AG10803 (cell line): ENCODE data around the gene ITIH2.

Experiments used
- DNase-seq: peaks from one replicate; pipeline ENCODE4 v3.0.0; 2010; ENCODE audit warnings: low read depth
- H3K4me3 ChIP-seq: 2 replicates; pipeline ENCODE4 v1.5.1; 2011; ENCODE audit warnings: mild to moderate bottlenecking, low read length, control low read depth
- CTCF ChIP-seq: conservative IDR thresholded peaks from 2 replicates; pipeline ENCODE4 v1.5.1; 2011; ENCODE audit warnings: mild to moderate bottlenecking, low read length, control low read depth, inconsistent platforms

ITIH2 gene

GRCh38 chr10:7788639-7789286, 85.6 kb downstream of the ITIH2 start:
- no peak for DNase-seq
- no peak for TF ChIP-seq CTCF
- peak overlapping the region; percentile 99 for H3K4me3 ChIP-seq

GRCh38 chr10:7789390-7789789, 86.3 kb downstream of the ITIH2 start:
- DNase-seq = peak; percentile 12
- H3K4me3 ChIP-seq = peak overlapping the region; percentile 99
- no peak for TF ChIP-seq CTCF

- TF ChIP-seq CTCF = no peak
- H3K4me3 ChIP-seq = no peak overlapping the region
- DNase-seq = no peak
Observed at GRCh38 chr10:7792541-7792940, 89.4 kb downstream of the ITIH2 start.

GRCh38 chr10:7794251-7795026, 91.3 kb downstream of the ITIH2 start:
- H3K4me3 ChIP-seq = no peak overlapping the region
- DNase-seq = no peak
- no peak for TF ChIP-seq CTCF

GRCh38 chr10:7795605-7796004, 92.5 kb downstream of the ITIH2 start:
- H3K4me3 ChIP-seq = no peak overlapping the region
- no peak for TF ChIP-seq CTCF
- DNase-seq = no peak

GRCh38 chr10:7797582-7797981, 94.5 kb downstream of the ITIH2 start:
- peak; percentile 91 for DNase-seq
- TF ChIP-seq CTCF = no peak
- H3K4me3 ChIP-seq = no peak overlapping the region
